GM21390 (cell line): ENCODE results near the gene RYR2.
"Not testable (repeated sequence)": the region's sequence is repeated elsewhere in the genome, so short reads cannot be mapped to it uniquely, and the experiment has no call there.

ENCODE experiments used
- ATAC-seq: cut with Tn5 transposase; IDR thresholded peaks from one replicate; pipeline ENCODE4 v1.9.1; 2021; ENCODE audit not compliant: unreplicated experiment

The RYR2 gene

DNA sequence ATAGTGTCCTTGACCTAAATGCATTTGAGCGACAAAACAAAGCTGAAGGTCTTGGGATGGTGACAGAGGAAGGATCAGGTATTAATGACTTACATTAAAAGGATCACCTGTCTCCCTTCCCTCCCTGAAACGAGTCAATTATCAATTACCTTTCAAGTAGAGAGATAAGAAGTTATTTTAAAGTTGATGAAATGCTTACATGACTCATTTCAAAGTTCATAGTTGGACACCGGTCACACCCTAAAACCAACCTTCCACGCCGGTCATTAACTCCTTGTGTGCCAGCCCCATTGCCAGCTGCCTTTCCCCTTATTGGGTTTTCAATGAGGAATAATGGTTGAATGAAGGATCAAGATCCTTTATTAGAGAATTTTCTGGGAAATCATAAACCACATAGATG lies 719.0 kb downstream of the RYR2 start:
- no peak for ATAC-seq

DNA sequence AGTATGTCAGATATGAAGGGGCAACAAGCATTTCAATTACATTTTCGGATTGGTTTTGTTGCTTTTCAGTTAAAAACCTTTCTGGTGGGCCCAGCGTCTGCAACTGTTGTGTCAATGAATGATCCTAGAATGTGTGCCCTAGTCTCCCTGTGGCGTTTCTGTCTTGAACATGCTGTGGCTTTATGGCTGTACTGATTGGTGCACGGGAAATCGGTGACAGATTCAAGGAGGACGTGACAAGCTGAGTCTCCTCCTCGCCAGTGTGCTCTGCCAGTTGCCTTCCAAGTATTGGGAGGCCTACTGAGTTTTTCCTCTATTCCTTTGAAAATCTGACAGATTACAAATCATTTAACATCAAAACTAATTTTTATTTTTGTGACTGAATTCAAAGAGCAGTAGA lies 721.2 kb downstream of the RYR2 start:
- no peak for ATAC-seq

DNA sequence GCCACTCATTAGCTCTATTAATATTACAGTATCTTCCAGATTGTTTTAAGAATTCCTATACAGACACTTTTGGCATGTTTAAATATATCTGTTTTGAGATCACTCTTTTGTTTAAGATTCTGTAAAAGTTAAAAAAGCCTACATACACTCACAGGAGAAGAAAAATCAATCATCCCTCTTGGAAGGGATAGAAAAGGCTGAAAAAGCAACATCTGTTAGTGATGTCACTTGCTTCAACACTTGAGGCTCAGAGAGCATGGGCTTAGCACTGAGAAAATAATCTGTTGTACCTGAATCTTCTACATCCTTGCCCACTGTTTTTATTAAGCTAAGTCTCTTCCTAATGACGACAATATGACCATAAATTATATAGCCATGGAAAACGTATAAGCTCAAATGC lies 721.8 kb downstream of the RYR2 start:
- ATAC-seq = no peak

DNA sequence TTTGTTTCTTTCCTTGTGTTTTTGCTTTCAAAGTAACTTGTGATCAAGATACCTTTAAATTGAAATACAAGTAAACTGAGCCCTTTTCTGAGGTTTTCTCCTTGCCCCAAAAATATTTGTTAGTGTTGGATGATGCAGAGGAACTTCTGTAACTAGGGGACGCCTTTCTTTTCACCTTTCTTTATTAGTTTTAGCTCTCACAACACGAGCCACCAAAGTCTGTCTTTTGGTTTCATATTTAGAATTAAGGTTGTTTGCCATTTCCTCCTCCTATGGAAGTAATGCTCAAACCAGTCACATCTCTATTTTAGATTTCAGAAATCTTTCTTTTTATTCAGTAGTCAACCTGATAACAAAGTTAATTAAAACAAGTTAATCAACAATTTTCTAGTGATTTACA lies 727.9 kb downstream of the RYR2 start:
- no peak for ATAC-seq

DNA sequence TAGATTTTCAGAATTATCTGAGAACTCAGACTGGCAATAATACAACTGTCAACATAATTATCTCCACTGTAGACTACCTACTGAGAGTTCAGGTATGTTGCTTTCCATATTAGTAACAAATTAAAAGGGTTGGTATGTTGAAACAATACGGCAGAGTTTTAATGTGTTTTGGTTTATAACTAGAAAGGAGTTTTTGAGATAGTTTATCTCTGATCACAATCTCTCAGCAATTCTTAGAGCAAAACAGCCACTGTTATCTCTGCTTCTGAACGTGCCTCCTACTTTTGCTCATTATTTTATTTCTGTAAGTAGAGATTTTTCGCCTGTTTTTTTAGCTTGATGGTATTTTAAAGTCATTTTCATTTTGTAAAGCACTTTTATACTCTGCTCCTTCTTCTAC lies 730.0 kb downstream of the RYR2 start:
- ATAC-seq = no peak

DNA sequence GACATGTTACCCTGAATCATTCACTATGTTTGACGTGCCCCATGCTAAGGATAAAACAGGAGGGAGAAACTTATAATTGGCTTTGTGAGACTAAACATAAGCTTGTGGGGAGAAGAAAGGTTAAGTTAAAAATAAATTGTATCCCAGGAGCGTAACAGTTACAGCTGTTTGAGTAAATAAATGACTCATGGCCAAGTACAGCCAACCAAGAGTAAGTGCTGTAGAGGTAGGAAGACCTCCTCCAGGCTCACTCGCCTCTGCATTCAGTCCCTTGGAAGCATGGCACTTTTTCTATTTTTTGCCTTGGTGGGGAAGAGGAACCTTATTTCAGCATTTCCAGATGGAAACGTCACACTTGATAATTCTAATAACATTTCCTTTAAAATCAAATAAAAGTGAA lies 732.3 kb downstream of the RYR2 start:
- no peak for ATAC-seq

DNA sequence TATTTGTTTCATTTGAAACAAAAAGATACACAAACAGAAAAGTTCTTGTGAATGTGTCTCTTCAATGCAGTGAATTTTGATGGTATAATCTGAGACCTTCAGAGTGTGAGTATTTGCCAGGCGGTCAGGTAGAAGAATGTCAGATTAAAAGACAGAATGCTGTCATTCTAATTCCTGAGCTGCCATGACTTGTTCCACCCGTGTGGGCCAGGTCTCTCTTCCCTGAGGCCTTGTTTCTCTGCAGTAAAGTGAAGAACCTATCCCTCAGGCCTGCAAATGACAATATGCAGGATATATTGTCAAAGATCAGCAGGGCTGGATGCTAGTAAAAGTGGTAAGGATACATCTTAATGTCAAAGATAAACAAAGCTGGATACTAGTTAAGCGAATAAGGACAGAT lies 737.4 kb downstream of the RYR2 start:
- no peak for ATAC-seq

DNA sequence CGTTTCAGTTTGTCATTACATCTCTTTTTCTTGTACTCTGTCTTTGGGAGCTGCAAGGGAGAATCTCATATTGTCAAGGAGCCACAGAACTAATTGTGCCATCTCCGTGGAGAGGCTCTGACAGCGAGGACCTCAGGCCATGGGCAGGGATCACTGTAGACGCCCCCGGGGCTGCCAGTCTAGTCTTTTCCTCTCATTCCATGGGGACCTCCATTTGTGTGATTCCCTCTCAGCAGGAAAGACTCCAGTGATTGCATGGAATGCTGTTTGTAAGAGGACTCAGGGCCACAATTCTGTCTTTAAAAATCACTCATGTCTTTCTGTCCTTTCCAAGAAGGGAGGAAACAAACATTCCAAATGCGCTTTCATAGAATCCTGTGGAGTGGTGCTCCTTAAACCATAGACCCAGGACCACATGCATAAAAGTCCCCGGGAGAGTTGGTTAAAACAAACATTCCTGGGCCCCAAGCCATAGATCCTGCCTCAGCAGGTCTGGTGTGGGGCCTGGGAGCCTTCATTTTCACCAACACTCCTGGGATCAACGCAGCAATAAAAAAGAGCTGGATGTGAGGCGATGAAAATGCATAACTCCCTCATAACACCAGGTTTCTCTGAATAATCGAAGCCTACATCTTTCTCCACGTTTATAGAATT lies 744.2 kb downstream of the RYR2 start:
- no peak for ATAC-seq

DNA sequence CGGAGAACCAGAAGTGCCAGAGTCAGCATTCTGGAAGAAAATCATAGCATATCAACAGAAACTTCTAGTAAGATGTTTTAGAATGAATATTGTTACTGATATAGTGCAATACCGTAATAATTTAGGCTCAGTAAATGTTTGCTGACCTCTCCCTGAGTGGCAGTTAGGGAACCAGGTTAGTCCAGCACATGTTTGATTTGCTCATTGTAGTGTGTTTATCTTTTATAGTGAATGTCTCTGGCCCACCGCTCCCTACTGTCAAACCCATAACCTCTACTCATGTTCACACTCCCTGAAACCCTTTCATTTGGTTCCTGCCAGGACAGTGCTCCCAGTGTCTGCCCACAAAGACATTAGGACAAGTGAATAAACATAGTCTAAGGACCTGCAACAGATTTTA lies 746.1 kb downstream of the RYR2 start:
- no peak for ATAC-seq

DNA sequence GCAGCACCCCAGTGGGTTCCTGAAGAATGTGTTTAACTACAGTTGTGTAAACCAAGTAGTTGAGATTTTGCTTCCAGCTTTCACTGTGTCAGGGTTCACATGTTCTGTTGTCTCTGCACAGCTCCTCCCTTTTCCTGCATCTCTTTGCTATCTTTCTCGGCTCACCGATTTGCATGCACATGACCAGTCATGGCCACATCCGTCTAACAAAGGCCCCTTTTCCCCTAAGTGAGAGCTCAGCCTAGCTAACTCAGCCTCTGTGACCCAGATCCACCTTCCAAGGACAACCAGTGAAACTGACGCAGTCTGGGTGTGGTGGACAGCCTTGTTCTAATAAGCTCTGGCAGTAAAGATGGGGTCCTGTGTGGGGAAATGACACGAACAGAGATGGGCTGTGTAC lies 747.6 kb downstream of the RYR2 start:
- no peak for ATAC-seq

DNA sequence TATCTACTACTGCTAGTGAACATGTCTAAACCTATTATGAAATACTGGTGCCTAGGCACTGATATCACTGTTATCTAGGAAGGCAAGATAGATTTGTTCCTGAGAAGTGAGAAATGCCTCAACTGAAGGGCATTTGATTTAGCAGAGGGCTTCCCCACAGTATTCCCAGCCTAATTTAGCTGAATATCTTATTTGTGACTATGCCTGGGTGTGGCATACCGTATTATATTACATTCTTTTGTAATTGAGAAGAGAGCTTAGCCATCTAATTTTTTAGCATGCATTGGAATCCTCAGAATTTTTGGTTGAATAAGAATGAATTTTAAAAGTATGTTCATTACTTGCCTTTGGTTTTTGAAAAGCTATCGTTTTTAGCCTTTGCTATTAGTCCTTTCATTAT lies 749.6 kb downstream of the RYR2 start:
- ATAC-seq = no peak

DNA sequence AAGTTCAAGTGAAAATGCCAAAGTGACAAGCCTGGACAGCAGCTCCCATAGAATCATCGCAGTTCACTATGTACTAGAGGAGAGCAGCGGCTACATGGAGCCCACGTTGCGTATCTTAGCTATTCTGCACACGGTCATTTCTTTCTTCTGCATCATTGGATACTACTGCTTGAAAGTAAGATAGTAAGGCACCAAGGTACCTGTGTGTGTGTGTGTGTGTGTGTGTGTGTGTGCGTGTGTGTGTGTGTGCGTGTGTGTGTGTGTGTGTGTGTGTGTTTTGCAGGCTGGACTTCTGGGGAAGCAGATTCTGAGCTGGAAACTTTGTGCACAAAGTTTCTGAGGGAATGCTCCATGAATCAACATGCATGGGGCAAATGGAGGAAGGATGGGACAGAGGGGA lies 750.2 kb downstream of the RYR2 start:
- ATAC-seq = no peak

DNA sequence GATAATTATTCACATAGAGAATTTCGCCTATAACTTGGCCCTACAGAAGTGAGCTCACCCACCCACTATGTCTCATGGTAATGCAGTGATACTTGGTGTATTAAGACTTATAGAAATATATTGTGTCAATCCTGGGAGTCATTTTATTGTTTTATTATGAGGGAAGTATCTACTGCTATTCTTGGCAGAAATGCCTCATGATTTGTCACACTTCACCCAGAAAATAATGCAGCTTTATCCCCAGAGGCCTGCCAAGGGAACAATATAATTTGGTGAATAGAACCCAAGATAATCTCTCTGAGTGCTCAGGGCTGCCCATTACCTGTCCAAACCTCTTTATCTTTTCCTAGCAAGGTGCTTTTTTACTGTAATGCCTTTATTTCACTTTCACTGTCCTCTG lies 750.7 kb downstream of the RYR2 start:
- ATAC-seq = no peak

DNA sequence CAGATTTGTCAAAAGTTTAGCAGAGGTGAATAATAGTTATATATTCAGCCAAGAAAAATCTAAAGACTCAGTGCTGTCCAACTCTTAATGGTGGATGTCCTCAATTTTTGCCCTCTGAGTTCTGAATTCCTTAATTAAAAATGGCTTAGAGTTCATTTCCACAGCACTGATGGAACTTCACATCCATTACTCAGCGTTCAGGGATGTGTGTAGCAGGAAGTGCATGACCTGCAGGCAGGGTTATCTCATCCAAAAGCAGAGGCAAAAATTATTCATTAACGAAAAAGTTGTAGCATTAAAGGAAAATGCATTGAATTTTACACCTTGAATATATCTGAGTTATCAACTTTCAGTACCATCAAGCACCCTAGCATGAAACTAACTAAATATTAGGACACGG lies 752.1 kb downstream of the RYR2 start:
- ATAC-seq = no peak

DNA sequence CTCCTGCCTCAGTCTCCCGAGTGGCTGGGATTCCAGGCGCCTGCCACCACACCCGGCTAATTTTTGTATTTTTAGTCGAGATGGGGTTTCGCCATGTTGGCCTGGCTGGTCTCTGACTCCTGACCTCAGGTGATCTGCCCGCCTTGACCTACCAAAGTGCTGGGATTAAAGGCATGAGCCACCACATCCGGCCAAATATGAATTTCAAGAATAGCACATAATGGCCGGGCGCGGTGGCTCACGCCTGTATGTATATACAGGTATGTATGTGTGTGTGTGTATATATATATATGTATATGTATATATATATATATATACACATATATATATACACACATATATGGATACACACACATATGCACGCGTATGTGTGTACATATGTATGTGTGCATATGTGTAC lies 753.6 kb downstream of the RYR2 start:
- ATAC-seq = no peak

DNA sequence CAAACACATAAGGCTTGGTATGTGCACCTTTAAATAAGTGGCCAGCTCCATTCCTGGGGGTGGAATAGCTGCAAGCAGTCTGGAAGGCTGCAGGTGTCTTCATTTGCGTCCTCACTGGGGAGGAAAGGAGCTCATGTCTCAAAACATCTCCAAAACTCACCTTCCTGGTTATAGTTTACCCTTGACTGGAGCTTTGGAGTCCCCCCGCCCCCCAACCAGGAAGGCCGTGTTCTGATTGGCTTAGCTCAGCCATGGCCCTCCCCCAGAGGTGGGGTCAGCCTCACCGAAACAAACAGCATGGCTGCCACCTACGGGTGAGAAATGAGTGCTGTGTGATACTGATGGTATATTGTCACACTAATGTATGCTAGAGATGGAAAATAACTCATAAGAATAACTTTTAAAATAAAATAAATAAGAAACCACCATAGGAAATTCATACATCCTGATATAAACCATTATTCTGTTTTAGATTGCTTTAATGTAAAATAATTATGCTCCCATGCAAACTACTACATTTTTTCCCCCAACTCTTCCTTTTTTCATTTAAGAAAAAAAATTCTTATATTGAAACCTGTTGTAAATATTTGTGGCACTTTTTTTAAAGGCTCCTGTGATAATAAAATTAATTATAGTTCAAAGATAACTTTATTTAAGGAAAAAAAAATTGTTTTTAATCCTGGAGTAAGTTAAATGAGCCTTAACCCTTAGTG lies 757.9 kb downstream of the RYR2 start:
- peak; percentile 99 for ATAC-seq

DNA sequence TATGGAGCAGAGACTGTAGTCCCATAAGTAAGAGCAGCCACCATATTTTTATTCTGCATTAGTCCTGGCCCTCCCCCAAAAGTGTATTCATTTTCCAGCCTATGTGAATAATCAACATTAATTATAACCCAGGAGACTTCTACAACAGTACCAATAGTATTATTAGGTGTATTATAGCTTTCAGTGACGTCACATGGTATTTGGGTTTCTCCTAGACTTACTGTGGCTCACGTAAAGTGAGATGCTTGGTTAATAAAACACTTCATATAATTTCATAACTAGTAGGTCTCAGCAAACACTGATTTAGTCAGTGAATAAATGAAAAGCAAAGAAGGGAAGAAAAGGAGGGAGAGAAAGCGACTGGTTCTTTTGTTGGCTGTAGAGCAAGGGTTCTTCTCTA lies 762.5 kb downstream of the RYR2 start:
- no peak for ATAC-seq

DNA sequence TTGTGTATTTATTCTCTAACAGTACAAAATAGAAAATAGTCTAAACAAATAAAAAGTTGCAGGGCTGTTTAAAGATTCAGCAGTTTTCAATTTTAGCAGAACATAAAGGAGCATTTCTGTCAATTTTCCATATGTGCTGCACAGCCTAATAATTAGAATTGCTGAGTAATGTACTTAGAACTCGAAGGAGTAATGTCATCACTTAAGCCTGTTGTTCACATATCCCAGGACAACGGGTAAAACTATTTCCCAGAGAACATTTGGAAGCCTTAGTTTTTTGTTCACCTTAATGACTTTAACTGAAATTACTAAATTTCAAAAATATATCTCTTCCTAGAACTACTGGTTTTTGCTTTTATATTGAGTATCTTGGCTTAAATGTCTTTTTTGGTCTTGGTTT lies 767.1 kb downstream of the RYR2 start:
- ATAC-seq = no peak

DNA sequence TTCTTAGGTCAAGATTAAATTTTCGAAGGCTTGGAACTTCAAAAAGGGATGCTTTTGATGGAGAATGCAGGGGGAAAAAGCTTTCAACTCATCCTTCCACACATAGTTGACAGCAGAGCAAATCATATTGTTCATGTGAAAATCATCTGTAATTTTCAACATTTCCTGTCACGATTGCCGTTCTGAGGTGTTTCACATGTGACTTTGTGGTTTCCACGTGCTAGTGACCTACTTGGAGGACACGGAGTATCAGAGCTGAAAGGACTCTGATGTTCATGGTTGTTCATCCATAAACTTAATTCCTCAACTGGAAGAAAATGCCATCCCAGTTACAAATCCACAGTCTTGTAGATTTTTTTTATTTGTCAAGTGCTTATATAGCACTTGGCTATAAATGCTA lies 769.6 kb downstream of the RYR2 start:
- no peak for ATAC-seq

DNA sequence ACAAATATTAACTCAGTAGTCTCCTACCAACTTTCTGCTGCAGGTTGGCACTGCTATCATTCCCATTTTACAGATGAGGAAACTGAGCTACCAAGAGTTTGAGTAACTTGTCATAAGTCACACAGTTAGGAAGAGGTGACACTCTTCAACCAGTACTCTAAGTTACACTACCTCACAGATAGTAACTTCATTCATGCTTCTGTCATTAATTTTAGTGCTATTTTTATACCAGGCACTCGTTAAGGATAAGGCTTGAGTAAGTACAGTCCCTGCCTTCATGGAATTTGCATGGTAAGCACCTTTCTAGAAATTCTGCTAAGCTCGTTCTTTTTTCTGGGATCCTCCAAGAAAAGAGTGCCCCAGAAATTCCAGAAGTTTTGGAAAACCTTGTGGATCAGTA lies 770.1 kb downstream of the RYR2 start:
- no peak for ATAC-seq

DNA sequence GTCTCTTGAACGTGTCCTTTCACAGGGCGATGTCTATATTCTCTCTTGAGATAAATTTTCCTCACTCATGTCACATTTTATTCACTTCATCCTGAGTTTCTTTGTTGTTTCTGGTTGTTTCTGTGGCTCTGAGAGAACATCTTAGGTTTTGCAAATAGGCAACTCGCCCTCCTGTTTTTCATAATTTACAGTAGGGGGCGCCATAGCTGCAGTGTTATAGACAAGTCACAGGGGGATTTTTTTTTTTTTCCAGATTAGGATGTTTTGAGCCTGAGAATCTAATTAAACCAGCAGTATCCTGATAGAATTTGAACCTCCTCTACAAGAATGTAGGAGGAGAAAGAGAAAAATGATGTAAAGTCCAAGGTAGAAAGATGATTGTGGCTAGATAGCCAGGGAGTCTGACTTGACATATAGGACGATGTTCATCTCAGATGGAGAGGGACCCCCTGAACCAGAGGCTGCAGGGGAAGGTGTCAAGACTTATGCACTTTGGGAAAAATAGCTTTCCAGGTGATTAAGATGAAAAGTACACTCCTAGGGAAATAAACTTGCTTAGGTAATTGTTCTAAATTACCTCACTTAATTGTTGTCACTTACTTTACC lies 772.4 kb downstream of the RYR2 start:
- no peak for ATAC-seq

DNA sequence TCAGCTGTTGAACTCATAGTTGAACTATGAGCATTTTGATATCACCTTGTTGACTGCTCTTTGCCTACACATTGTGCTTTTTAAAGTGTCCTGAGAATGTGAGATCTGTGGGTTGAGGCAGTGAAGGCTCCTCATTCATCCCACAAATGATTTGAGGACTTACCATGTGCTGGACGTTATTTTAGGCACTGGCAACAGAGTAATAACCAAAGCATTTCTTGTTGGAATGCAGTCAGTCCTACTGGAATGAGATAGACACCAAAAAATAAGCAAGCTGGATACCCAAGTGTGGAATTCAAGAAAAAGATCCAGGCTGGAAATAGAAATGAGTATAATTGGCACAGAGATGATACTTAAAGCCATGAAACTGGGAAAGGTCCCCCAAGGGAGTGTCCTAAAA lies 775.3 kb downstream of the RYR2 start:
- ATAC-seq = no peak

DNA sequence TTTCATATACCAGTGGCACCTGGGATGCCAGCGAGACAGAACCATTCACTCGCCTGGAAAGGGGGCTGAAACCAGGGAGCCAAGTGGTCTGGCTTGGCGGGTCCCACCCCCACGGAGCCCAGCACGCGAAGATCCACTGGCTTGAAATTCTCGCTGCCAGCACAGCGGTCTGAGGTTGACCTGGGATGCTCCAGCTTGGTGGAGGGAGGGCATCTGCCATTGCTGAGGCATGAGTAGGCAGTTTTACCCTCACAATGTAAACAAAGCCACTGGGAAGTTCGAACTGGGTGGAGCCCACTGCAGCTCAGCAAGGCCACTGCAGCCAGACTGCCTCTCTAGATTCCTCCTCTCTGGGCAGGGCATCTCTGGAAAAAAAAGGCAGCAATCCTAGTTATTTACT lies 778.6 kb downstream of the RYR2 start:
- not testable (repeated sequence) for ATAC-seq
